LNCAP (cell line): ENCODE data around the gene SOHLH1.

Experiments
- TF ChIP-seq, protein P1 (sequence below): fragments of 450-650 bp; IDR thresholded peaks from 2 replicates; pipeline ENCODE4 v1.5.1; 2017; ENCODE audit warnings: mild to moderate bottlenecking

SOHLH1 gene

DNA sequence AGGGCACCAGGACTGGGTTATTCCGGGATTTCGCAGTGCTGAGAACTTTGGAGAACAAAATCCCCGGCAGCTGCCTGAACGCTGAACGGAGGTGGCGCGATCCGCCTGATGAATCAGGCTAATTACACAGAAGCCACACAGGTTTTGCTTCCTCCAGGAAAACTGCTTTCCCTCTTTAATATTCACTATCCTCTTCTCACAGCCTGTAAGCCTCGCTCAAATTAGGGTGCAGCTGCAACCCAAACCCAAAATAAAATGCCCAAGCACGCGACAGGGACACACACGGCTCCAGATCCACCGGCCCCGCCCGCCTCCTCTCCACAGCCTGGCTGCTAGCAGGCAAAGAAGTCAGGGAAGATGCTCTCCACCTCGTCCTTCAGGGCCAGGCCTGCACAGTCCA, 6.0 kb downstream of the SOHLH1 start:
- TF ChIP-seq, protein P1, sequence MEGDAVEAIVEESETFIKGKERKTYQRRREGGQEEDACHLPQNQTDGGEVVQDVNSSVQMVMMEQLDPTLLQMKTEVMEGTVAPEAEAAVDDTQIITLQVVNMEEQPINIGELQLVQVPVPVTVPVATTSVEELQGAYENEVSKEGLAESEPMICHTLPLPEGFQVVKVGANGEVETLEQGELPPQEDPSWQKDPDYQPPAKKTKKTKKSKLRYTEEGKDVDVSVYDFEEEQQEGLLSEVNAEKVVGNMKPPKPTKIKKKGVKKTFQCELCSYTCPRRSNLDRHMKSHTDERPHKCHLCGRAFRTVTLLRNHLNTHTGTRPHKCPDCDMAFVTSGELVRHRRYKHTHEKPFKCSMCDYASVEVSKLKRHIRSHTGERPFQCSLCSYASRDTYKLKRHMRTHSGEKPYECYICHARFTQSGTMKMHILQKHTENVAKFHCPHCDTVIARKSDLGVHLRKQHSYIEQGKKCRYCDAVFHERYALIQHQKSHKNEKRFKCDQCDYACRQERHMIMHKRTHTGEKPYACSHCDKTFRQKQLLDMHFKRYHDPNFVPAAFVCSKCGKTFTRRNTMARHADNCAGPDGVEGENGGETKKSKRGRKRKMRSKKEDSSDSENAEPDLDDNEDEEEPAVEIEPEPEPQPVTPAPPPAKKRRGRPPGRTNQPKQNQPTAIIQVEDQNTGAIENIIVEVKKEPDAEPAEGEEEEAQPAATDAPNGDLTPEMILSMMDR: no peak

DNA sequence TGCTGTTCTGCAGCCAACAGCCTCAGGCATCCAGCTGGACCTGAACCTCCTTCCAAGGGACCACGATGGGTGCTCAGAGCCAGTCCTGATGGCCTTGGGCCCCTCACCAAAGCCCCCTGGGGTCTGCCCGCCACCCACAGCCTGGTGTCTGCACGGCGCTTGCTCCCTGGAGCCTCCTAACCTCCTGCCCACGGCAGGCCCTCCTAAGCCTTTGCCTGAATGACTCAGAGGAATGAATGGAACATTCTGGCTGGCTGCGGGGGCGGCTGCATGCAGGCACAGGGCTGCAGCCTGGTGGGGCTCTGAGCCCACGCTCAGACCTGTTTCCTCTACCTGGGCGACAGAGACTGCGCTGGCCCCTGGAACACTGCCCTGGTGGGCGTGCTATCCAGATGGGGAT, 6.9 kb downstream of the SOHLH1 start:
- TF ChIP-seq, protein P1: no peak

DNA sequence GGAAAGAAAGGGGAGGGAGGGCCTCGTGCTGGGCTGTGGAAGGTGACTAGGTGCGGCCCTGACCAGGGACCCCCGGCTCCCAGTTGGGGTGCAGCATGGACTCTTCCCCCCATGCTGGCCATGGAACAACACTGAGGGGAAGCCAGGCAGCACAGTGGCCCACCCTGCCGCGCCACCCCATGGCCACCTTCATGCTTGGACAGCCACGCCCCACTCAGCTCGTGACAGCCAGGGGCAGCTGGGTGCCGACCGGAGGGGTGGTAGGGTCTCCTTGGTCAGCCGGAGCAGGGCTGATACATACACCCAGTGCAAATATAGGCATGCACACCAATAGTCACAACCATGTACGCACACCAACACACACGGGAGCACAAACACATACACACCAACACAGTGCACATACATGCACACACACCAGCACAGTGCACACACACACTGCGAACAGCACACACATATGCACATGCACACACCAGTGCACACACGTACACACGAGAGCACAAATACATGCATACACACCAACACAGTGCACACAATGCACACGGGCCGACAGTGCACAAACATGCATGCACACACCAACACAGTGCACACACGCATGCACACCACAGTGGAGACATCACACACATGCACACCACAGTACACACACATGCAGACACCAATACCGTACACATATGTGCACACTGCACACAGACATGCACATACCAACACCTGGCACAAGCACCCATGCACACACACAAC, 8.3 kb downstream of the SOHLH1 start:
- TF ChIP-seq, protein P1: no peak

DNA sequence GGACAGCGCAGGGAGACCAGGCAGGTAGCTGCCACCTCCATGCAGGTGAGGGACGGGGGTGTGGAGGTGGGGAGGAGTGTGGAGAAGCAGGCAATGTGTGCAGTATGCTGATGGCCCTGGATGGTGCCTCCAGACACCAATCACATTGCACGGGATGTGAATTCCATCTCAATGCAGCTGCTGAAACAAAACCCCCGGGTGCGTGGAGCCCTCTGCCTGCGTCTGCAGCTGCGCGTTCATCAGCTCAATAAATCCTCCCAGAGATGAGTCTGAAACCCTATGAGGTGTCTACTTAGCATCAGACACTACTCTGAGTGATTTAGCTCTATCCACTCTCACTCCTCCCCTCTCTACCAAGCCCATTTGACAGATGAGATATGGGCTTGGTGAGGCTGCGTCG, 10.3 kb downstream of the SOHLH1 start:
- TF ChIP-seq, protein P1: no peak

DNA sequence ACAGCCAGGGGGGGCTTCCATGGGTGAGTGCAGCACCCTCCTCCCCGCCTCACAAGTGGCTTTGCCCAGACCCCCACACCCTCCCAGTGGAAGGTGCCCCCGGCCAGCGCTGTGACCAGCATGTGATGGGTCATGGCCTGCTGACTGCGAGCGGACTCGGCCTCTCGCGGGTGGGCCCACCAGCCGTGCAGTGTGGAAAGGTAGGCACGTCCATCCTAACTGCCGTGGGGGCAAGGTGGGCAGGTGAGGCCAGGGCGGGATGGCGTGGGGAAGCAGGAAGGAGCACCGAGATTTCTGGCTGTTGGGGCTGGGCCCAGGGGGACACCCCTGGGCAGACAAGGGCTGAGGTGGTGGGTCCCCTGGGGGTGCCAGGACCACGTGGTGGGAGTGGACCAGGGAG, 12.1 kb downstream of the SOHLH1 start:
- TF ChIP-seq, protein P1: no peak

DNA sequence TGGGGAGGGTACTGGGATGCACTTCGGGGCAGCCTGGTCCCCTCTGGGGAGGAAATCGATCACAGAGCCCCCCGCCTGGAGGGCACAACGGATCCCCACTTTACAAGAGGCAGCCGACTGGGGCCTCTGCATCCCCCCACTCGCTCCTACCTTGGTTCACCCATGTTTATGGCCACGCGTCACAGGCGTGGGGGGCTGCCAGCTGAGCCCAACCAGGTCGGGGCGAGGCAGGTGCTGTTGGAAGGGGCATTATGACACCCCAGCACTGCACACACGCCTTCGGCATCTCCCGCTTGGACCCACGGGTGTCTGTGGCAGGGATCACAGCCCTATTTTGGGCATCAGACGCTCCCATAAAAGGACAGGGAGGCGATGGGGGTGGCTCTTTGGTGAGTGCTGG, 14.6 kb downstream of the SOHLH1 start:
- TF ChIP-seq, protein P1: no peak

DNA sequence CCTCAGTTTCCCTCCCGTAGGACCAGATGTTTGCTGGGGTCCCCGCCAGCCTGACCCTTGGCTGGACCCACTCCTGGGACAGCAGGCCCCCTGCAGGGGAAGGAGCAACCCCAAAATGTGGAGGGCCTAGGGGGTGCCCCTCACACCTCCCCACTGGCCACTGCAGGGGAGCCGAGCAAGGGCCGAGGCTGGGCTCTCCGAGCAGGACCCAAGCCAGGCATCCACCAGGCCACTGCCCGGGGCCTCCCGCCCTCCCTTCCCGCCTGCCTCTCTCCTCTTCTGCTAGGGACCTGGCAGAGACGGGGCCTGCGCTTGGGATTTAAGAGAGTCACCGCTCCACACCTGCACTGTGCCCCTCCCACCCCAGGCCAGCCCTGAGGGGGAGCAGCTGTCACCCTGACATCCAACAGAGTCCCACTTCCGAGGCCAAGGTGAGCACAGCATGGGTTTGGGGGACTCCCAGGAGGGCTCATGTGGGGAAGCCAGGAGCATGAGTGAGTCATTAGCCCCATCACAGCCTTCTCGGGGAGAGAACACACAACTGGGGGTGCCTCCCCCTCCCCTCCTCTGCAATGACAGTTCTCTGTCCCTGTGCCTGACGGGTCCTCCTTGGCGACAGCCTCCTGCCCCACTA, 15.8 kb downstream of the SOHLH1 start:
- TF ChIP-seq, protein P1: no peak
